Right cardiac atrium (tissue), 5 donors: ENCODE data around the gene IFI27L1. TPM values are rescaled to one million over a fixed set of nuclear protein-coding genes. Genes with fewer than 3 reads are reported as not detected.

ENCODE experiments used
- ATAC-seq, 2 donors: fragments of 200-7000 bp; cut with Tn5 transposase; one replicate each; pipeline versions ENCODE4 v1.8.0 to v1.9.1; 2020; ENCODE audit warnings: moderate library complexity in 2 of 2, mild to moderate bottlenecking in 1 of 2
- DNase-seq, 3 donors: peaks; one replicate each; pipeline ENCODE4 v3.0.0-alpha.2; 2020
- H3K27ac ChIP-seq: one replicate; pipeline ENCODE4 v1.5.1; 2013; ENCODE audit warnings: mild to moderate bottlenecking, low read length, control low read depth, moderate library complexity
- H3K27me3 ChIP-seq: one replicate; pipeline ENCODE4 v1.6.1; 2013; ENCODE audit not compliant: control insufficient read depth, insufficient read depth
- H3K4me1 ChIP-seq: one replicate; pipeline ENCODE4 v1.6.1; 2013; ENCODE audit warnings: low read length; ENCODE audit not compliant: control insufficient read depth, insufficient read depth
- H3K4me3 ChIP-seq: one replicate; pipeline ENCODE4 v1.5.1; 2013; ENCODE audit warnings: low read length, control low read depth
- H3K9me3 ChIP-seq: one replicate; pipeline ENCODE4 v1.6.1; 2013; ENCODE audit warnings: low read length; ENCODE audit not compliant: control insufficient read depth
- WGBS: extraction: QIAGEN DNeasy Blood & Tissue Kit; methylation state at CpG from one replicate; pipeline ENCODE4 v1.1.7; 2013; 5-methylcytosine and 5-hydroxymethylcytosine counted together
- intact Hi-C, 4 donors: fragments of 100-400 bp; cut with DNase I; formaldehyde crosslinking; loops; one replicate each; pipeline versions ENCODE4 v1.11.0 to v1.14.0; 2022 to 2023
- long read RNA-seq, 4 donors: library from polyadenylated mRNA; unstranded; transcript quantifications; one replicate each; pipeline ENCODE4 v2.0.0, GENCODE V29; 2020 to 2021
- polyA plus RNA-seq: library from polyadenylated mRNA; stranded (reverse); fragments of 200-250 nt; gene quantifications from one replicate; pipeline ENCODE4 v1.2.3, GENCODE V29; 2013
- total RNA-seq, 4 donors: library from RNA; stranded (reverse); fragmentation: NEBNext Ultra II Directional; extraction: Animal tissue kit (Norgen Biotek cat#: 25700); gene quantifications; one replicate each; pipeline ENCODE4 v1.2.1, GENCODE V29; 2021
- donor health status: healthy with polysubstance abuse.
- donor health status: DM: no; HTN: yes; CAD: no.
- donor health status: DM: no; HTN: no; CAD: no.
- donor health status: DM: no; HTN: yes; CAD: no; lungs with severe emphysema.
- donor health status: DM: yes; HTN: yes; CAD: no.

IFI27L1 gene
- total RNA-seq (10 to 100 TPM; 12.7 to 23.1 (median 15.1) TPM), polyA plus RNA-seq (37.9 TPM)
- long read RNA-seq, donor 1, partial matches to known transcripts = 1 of 7 reads
- long read RNA-seq, donor 1, other reads (novel, unspliced or antisense) = 4 of 7 reads
- long read RNA-seq, donor 2, partial matches to known transcripts = 0 of 1 reads
- long read RNA-seq, donor 2, other reads (novel, unspliced or antisense) = 1 of 1 reads
- long read RNA-seq, donor 3, partial matches to known transcripts = 1 of 3 reads
- long read RNA-seq, donor 3, other reads (novel, unspliced or antisense) = 1 of 3 reads
- long read RNA-seq, donor 4, partial matches to known transcripts = 0 of 8 reads
- long read RNA-seq, donor 4, other reads (novel, unspliced or antisense) = 4 of 8 reads

GRCh38 chr14:94080621-94081385 lies at the start of gene IFI27L1, which contains the start of gene DDX24:
Gene IFI27L1 (plus strand): TSS chr14:94081310. CDS start chr14:94096938, 15,628 bp downstream.
Gene DDX24 (minus strand): TSS chr14:94081202. CDS start chr14:94079742, 1,460 bp downstream.
- under 1% methylated on average over 77 of the region's 77 CpGs for WGBS
- peak within 1 kb of the TSS; percentile 83 for H3K4me3 ChIP-seq
- H3K27me3 ChIP-seq = no peaks in the 10 kb centered on the region
- intact Hi-C loops = no loop called here
- ATAC-seq = peak; percentile 100
- H3K9me3 ChIP-seq = no peaks in the 10 kb centered on the region
- H3K27ac ChIP-seq = peak within 1 kb of the TSS; percentile 80
- peaks cover 17% of the 10 kb centered on the region for H3K4me1 ChIP-seq
- peak; percentile 97 to 99 (median 99) for DNase-seq

- H3K4me1 ChIP-seq = no peaks in the 10 kb centered on the region
- WGBS = 87% methylated on average over 7 of the region's 7 CpGs
- DNase-seq (no peak), ATAC-seq (no peak)
- no peak overlapping the region for H3K27ac ChIP-seq
- H3K27me3 ChIP-seq = no peaks in the 10 kb centered on the region
- intact Hi-C loops = no loop called here
- H3K9me3 ChIP-seq = no peaks in the 10 kb centered on the region
- no peak overlapping the region for H3K4me3 ChIP-seq
Measured at GRCh38 chr14:94031883-94032279, 49.2 kb upstream of the IFI27L1 start.

- no peak for DNase-seq
- intact Hi-C loops = loop anchor here in 3 of 4 donors (2.0 to 5.0 kb wide), 3 partner anchors 97 to 102 kb away; no protein-coding TSS in a partner anchor
Measured at GRCh38 chr14:94034886-94035285, 46.2 kb upstream of the IFI27L1 start.

GRCh38 chr14:94036313-94037167 lies 44.6 kb upstream of the IFI27L1 start:
- WGBS = 25% methylated on average over 12 of the region's 12 CpGs
- intact Hi-C loops = loop anchor here in 2 of 4 donors (5.0 kb wide), 2 partner anchors 96 to 101 kb away; no protein-coding TSS in a partner anchor
- ATAC-seq = peak; percentile 88

More at GRCh38 chr14:94034886-94035285, 46.2 kb upstream of the IFI27L1 start:
- Histone ChIP-seq H3K9me3 (no peaks in the 10 kb centered on the region), H3K27me3 (no peaks in the 10 kb centered on the region), H3K27ac (no peak overlapping the region), H3K4me3 (no peak overlapping the region), H3K4me1 (no peaks in the 10 kb centered on the region)
- ATAC-seq = no peak
- WGBS = 74% methylated on average over 3 of the region's 3 CpGs

GRCh38 chr14:94037954-94038353 lies 43.2 kb upstream of the IFI27L1 start:
- Histone ChIP-seq H3K4me1 (peaks cover 9% of the 10 kb centered on the region), H3K27me3 (no peaks in the 10 kb centered on the region), H3K27ac (no peak overlapping the region), H3K4me3 (no peak overlapping the region), H3K9me3 (no peaks in the 10 kb centered on the region)
- WGBS = 90% methylated on average over 9 of the region's 9 CpGs
- DNase-seq = no peak
- intact Hi-C loops = loop anchor here in 3 of 4 donors (2.0 to 5.0 kb wide), 3 partner anchors 94 to 99 kb away; no protein-coding TSS in a partner anchor
- no peak for ATAC-seq

More at GRCh38 chr14:94036313-94037167, 44.6 kb upstream of the IFI27L1 start:
- Histone ChIP-seq H3K4me3 (no peak overlapping the region), H3K27ac (peak overlapping the region; percentile 4), H3K27me3 (no peaks in the 10 kb centered on the region), H3K4me1 (peaks cover 1% of the 10 kb centered on the region), H3K9me3 (no peaks in the 10 kb centered on the region)
- DNase-seq = peak; percentile 70 to 88 (median 83)

- ATAC-seq = no peak
- 84% methylated on average over 7 of the region's 7 CpGs for WGBS
- intact Hi-C loops = loop anchor here in 3 of 4 donors (2.0 to 5.0 kb wide), 3 partner anchors 94 to 99 kb away; no protein-coding TSS in a partner anchor
- Histone ChIP-seq H3K27me3 (no peaks in the 10 kb centered on the region), H3K27ac (no peak overlapping the region), H3K9me3 (no peaks in the 10 kb centered on the region), H3K4me1 (peaks cover 9% of the 10 kb centered on the region), H3K4me3 (no peak overlapping the region)
- DNase-seq = no peak
Measured at GRCh38 chr14:94038510-94038909, 42.6 kb upstream of the IFI27L1 start.

GRCh38 chr14:94038921-94039629 lies 42.0 kb upstream of the IFI27L1 start:
- Histone ChIP-seq H3K27me3 (no peaks in the 10 kb centered on the region), H3K4me3 (no peak overlapping the region), H3K4me1 (peaks cover 9% of the 10 kb centered on the region), H3K9me3 (no peaks in the 10 kb centered on the region), H3K27ac (no peak overlapping the region)
- 93% methylated on average over 11 of the region's 11 CpGs for WGBS
- DNase-seq (no peak), ATAC-seq (no peak)
- intact Hi-C loops = loop anchor here in 3 of 4 donors (2.0 to 5.0 kb wide), 3 partner anchors 93 to 98 kb away; no protein-coding TSS in a partner anchor

GRCh38 chr14:94040247-94040646 lies 40.9 kb upstream of the IFI27L1 start:
- Histone ChIP-seq H3K4me1 (peaks cover 9% of the 10 kb centered on the region), H3K4me3 (no peak overlapping the region), H3K9me3 (no peaks in the 10 kb centered on the region), H3K27ac (no peak overlapping the region), H3K27me3 (no peaks in the 10 kb centered on the region)
- intact Hi-C loops = no loop called here
- DNase-seq (no peak), ATAC-seq (no peak)
- WGBS = 87% methylated on average over 5 of the region's 5 CpGs

GRCh38 chr14:94040796-94041195 lies 40.3 kb upstream of the IFI27L1 start:
- ATAC-seq (no peak), DNase-seq (no peak)
- Histone ChIP-seq H3K27me3 (no peaks in the 10 kb centered on the region), H3K4me1 (peaks cover 9% of the 10 kb centered on the region), H3K9me3 (no peaks in the 10 kb centered on the region), H3K27ac (no peak overlapping the region), H3K4me3 (no peak overlapping the region)
- intact Hi-C loops = no loop called here
- 92% methylated on average over 13 of the region's 13 CpGs for WGBS
